T-helper 1 cell treated with Interleukin-12 subunit alpha and Interleukin-12 subunit beta and Interleukin-4 antibody, amounts not matched to agents 30 ng/mL and 1 ng/mL, for 36 hours (primary cell): ENCODE data around the gene TRAPPC3L. TPM values are rescaled to one million over a fixed set of nuclear protein-coding genes. Genes with fewer than 3 reads are reported as not detected.

ENCODE experiments used
- intact Hi-C: fragments of 100-400 bp; cut with micrococcal nuclease; formaldehyde crosslinking; loops from one replicate; pipeline ENCODE4 v1.15.1; 2024
- total RNA-seq: library from RNA; stranded (reverse); gene quantifications from 2 replicates; pipeline ENCODE4 v1.2.3, GENCODE V29; 2022

The TRAPPC3L gene
- not detected in 2 replicates for total RNA-seq

- intact Hi-C loops = no loop called here
These were observed at the start of gene TRAPPC3L for GRCh38 chr6:116545651-116546050. Gene TRAPPC3L (minus strand): TSS chr6:116545684. CDS start chr6:116545514, 170 bp downstream.

DNA sequence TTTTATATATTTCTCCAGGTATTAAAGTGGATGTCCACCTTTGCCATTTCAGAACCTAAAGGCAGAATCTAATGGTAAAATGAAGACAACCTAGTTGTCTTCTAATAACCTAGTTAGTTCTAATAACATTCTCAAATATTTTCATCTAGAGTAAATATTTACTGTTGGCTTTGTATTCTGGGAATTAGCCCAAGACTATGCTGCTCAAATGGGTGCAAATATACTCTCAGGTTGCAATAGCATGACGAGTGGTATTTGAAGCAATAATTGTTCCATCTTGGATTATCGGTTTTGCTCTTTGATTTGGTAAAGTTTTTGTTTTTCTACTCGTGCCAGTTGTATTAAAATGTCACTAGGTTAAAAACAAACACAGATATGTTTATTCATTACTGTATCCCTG, 49.8 kb upstream of the TRAPPC3L start:
- intact Hi-C loops = no loop called here

- intact Hi-C loops = no loop called here
These were observed 41.3 kb upstream of the TRAPPC3L start for GRCh38 chr6:116586738-116587137.

DNA sequence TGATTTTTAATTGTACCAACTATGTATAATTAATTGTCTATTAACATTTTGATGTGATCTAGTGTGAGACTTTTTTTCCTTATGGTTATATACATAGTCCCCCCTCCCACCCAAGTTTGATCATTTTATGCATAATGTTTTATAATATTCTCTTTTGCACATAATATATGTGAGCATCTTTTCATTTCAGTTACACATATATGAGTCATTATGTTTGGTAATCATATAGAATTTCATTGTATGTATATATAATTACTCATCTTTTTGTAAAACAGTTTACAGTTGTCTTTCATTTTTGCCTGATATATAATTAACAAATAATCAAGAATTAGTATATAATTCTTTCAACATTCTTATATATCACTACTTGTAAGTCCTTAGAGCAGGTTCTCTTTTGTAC, 40.8 kb upstream of the TRAPPC3L start:
- intact Hi-C loops = no loop called here

DNA sequence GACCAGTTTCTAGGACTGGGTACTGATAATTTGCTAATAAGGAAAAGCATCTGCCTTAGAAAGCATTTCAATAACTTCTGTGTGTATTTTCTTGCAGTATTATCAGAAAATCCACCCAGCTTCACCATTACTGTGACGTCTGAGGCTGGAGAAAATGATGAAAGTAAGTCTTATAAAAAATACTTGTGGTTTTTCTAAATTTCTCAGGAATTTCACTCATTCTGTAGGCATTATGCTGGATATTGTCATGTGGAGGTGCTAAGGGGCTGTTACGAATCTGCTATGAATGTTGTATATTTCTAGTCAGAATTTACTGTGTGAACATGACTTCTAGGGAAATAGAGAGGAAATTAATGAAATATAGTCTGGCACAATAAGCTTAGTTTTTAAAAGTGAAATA, 34.7 kb upstream of the TRAPPC3L start:
- intact Hi-C loops = no loop called here

DNA sequence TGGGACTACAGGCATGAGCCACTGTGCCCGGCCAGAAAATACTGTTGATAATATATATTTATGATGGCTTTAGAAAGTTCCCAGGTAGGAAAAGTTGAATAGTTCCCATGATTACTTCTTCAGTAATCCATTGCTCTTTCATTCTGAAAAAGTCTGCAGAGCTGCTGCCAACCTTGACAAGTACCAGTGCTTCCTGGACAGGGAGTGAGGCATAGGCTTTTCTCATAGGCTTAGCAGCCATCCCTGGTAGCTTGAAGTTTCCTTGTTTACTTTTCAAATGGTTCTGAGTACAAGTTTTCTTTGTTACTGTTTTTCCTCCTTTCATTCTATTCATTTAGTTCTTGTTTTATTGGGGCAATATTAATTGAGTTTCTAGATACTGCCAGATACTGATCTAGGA, 33.7 kb upstream of the TRAPPC3L start:
- intact Hi-C loops = no loop called here

- intact Hi-C loops = no loop called here
These were observed 32.9 kb upstream of the TRAPPC3L start for GRCh38 chr6:116578335-116578734.

- intact Hi-C loops = no loop called here
These were observed 32.0 kb upstream of the TRAPPC3L start for GRCh38 chr6:116577486-116577885.

GRCh38 chr6:116575227-116575626, 29.7 kb upstream of the TRAPPC3L start:
- intact Hi-C loops = no loop called here

DNA sequence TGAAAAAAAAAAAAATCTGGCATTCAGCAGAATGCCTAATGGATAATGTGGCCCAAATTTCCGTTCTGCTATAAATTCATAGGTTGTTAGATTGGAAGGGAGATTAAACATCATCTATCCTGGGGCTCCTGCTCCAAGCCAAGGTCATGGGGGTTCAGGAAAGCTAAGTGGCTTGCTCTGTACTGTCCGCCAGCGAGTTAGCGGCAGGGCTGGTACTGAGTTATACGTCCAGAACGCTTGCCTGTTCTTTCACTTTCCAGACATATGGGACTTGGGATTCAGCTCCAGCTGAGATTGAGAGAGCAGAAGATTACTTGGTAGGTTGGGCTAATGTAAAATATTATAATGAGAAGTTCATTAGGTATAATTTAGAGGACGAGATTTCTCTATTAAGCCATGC, 26.7 kb upstream of the TRAPPC3L start:
- intact Hi-C loops = no loop called here

GRCh38 chr6:116571683-116572000, 26.2 kb upstream of the TRAPPC3L start:
- intact Hi-C loops = loop anchor here (1.0 kb wide), 13 partner anchors 10 to 1104 kb away; partner anchors contain the start of genes GOPC, KPNA5, NT5DC1 and NUS1

GRCh38 chr6:116570856-116571682, 25.6 kb upstream of the TRAPPC3L start, which contains the start of gene RWDD1:
Gene RWDD1 (plus strand): TSS chr6:116571504. CDS start chr6:116571583, 79 bp downstream.
- intact Hi-C loops = loop anchor here (1.0 kb wide), 13 partner anchors 10 to 1104 kb away; partner anchors contain the start of genes GOPC, KPNA5, NT5DC1 and NUS1

DNA sequence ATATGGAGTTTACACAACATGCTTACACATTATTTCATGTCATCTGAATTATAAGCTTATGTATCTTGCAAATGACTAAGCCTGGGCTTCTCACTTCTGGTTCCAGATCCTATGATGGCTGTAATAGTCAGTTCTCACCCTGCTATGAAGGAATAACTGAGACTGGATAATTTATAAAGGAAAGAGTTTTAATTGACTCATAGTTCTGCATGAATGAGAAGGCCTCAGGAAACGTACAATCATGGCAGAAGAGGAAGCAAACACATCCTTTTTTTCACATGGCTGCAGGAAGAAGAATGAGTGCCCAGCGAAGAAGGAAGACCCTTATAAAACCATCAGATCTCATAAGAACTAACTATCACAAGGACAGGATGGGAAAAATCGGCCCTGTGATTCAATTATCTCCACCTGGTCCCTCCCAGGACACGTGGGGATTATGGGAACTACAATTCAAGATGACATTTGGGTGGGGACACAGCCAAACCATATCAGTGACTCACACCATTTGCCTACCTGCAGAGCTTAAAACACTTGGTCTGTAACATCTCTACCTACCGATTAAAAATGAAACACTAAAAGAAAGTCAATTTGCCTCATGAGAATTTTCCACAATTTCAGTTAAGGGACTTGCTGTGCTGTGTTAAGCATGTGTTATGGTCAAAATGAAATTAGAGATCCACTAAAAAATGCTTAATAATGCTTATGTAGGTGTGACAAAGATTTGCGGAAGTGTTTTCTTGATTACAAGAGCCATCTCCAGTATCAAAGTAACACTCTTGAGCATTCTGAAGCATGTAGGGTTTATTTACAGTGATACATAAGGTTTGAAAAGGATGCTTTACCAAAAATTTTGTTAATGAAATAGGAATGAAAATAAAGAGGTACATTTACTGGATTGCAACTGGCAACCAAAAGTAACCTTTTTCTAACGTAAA, 23.6 kb upstream of the TRAPPC3L start:
- intact Hi-C loops = no loop called here

DNA sequence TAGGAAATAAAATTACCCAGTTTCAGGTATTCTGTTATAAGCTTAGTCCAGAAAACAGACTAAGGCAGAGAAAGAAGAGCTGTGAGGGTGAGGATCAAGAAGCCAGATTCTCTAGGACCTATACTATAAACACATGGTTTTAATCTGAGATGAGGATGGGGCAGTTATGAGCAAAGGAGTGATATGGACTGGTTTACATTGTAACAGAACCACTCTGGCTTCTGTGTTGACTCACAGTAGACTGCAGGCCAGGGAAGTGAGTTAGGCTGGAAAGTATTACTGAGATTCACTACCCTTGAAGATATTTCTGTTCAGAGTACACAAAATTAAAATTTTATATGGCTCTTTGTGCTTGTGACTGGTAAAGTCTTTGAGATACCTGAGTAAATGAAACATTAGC, 22.6 kb upstream of the TRAPPC3L start:
- intact Hi-C loops = no loop called here

GRCh38 chr6:116564921-116565872, 19.7 kb upstream of the TRAPPC3L start:
- intact Hi-C loops = no loop called here

DNA sequence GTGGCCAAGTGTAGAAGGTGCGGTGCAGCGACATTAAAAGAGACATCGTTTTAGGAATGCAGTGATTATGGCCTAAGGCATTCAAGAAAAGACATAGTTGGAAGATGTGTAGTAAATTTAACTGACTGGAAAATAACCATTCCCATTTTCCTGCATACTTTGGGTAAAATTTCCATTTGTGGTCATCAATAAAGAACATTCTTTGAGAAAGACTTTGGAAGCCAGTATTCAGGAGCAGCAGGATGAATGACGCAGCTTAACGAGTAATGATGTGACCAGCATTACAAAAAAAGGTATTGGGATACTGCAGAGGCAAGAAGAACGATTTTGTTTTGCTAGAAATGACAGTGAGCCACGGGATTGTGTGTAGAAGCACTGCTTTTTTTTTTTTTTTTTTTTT, 18.8 kb upstream of the TRAPPC3L start:
- intact Hi-C loops = no loop called here

GRCh38 chr6:116563830-116564229, 18.3 kb upstream of the TRAPPC3L start:
- intact Hi-C loops = no loop called here

DNA sequence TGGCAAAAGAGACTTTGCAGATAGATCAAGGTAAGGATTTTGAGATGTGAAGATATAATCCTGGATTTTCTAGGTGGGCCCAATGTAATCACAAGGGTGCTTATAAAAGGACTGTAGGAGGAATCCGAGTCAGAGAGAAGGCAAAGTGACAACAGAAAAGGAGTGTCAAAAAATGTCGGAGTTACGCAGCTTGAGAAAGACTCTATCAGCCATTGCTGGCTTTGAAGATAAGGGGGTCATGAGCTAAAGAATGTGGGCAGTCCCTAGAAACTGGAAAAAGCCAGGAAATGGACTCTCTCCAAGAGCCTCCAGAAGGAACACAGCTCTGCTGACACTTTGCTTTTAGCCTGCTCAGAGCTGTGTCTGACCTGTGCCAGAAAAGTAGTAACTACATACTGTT, 17.1 kb upstream of the TRAPPC3L start:
- intact Hi-C loops = no loop called here

- intact Hi-C loops = no loop called here
These were observed 16.5 kb upstream of the TRAPPC3L start for GRCh38 chr6:116562019-116562403.

DNA sequence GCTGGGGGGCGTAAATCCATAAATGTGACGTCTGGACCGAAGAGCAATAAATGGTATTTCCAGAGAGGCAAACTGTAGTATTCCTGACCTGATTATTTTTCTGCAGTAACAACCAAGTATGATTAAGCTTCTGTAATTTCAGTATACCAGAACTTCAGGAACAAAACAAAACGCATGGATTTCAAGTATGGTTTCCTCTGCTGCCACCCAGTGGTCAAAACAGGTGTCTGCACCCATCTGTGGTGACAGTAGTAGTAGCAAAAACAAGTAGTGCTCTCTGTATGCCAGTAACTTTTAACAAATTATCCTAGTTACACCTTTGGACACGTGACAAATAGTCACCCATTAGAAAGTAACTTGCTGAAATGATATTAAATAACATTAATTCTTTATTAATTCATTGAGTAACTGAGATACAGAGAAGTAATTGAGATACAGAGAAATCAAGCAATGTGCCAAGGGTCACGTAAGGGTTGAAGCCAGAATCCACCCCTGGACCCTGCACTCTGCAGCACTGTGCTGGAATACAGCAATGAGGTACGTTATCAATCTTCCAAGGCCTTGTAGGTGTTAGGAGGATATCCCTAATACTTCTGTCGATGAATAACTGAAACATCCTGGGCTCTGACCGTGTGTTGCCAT, 16.0 kb upstream of the TRAPPC3L start:
- intact Hi-C loops = loop anchor here (1.0 kb wide), 7 partner anchors 10 to 344 kb away; partner anchors contain the start of gene RWDD1
